H1 (cell line): ENCODE results near the gene LY6G6C. TPM values are rescaled to one million over a fixed set of nuclear protein-coding genes. Genes with fewer than 3 reads are reported as not detected.

ENCODE experiments used
- ZNF274 ChIP-seq: IDR thresholded peaks from 2 replicates; pipeline ENCODE4 v1.7.0; 2012; ENCODE audit warnings: low read length, borderline replicate concordance; ENCODE audit errors: extremely low read depth
- polyA plus RNA-seq, 7 experiments: library from polyadenylated mRNA; depleted of rRNA in 3 of 7; stranded (reverse) in 5 of 7; unstranded in 2 of 7; fragments of >200 nt in 5 of 7; fragments of 200-250 nt in 2 of 7; gene quantifications; 1 replicate in 5 of 7; 2 replicates in 1 of 7; 4 replicates in 1 of 7; pipeline versions ENCODE4 v1.2.1 to v1.2.3, GENCODE V29; 2011 to 2013; ENCODE audit warnings: missing spikeins in 2 of 7, mixed read lengths in 2 of 7
- total RNA-seq: library from RNA; stranded (reverse); fragmentation: NEBNext Ultra II Directional; extraction: Animal tissue kit (Norgen Biotek cat#: 25700); gene quantifications from 2 replicates; pipeline ENCODE4 v1.2.1, GENCODE V29; 2021

Gene LY6G6C
- total and polyA plus RNA-seq, 2 of the 8 experiments (the other 6 are each of a cell fraction or from before 2014, with no cell fraction given) = 0.23 TPM; not detected in 1

DNA sequence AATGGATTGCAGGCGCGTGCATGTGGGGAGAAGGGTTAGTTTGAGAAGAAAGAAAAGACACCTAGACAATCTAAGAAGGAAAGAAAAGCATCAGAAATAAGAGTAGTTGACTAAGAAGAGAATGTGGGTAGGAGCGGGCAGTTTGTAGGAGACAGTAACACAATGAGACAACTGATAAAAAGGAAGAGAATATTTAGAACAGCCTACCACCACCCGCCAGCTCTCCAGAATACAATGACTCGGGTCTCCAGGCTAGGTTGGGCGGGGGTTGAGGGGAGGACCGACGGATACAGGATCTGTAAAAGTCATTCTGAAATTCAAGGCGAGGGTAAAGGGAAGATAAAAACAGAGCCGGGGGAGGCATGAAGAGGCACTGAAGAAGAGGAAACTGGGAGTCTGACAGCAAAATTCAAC is 19.1 kb downstream of the LY6G6C start (continued):
- TF ChIP-seq ZNF274 = no peak
- TF ChIP-seq, all 59 proteins: peak for 0
